OCI-LY1 (cell line): ENCODE data around the gene KIAA1614.

Experiments
- H2AFZ ChIP-seq: fragments of 200-600 bp; sonication (generic), shearing (Covaris generic); 2 replicates; pipeline ENCODE4 v1.6.0; 2014; ENCODE audit warnings: antibody characterized with exemption, mild to moderate bottlenecking, low read length
- H3F3A ChIP-seq: fragments of 200-600 bp; sonication (generic), shearing (Covaris generic); 2 replicates; pipeline ENCODE4 v1.6.0; 2014; ENCODE audit warnings: mild to moderate bottlenecking, antibody characterized with exemption, low read length, moderate library complexity; ENCODE audit not compliant: insufficient read depth
- H3K27ac ChIP-seq: fragments of 200-600 bp; sonication (generic); 2 replicates; pipeline ENCODE4 v1.5.1; 2014; ENCODE audit warnings: low read length, mixed run types, mild to moderate bottlenecking, low read depth; ENCODE audit not compliant: poor library complexity, severe bottlenecking
- H3K27me3 ChIP-seq: fragments of 200-600 bp; sonication (generic); 2 replicates; pipeline ENCODE4 v1.6.0; 2014; ENCODE audit warnings: antibody characterized with exemption, mild to moderate bottlenecking, low read length, moderate library complexity; ENCODE audit not compliant: insufficient read depth
- H3K36me3 ChIP-seq: fragments of 200-600 bp; sonication (generic); 2 replicates; pipeline ENCODE4 v1.6.1; 2014; ENCODE audit warnings: mild to moderate bottlenecking, antibody characterized with exemption, low read length, moderate library complexity, mixed read lengths; ENCODE audit not compliant: insufficient read depth
- H3K4me1 ChIP-seq: fragments of 200-600 bp; sonication (generic); 2 replicates; pipeline ENCODE4 v1.5.1; 2014; ENCODE audit warnings: mild to moderate bottlenecking, low read length, moderate library complexity; ENCODE audit not compliant: insufficient read depth, severe bottlenecking
- H3K4me2 ChIP-seq: fragments of 200-600 bp; sonication (generic), shearing (Covaris generic); 2 replicates; pipeline ENCODE4 v1.6.1; 2014; ENCODE audit warnings: low read length
- H3K4me3 ChIP-seq: fragments of 200-600 bp; sonication (generic); 2 replicates; pipeline ENCODE4 v1.5.1; 2014; ENCODE audit warnings: low read length, low read depth, mild to moderate bottlenecking, mixed read lengths; ENCODE audit not compliant: poor library complexity, severe bottlenecking
- H3K79me2 ChIP-seq: fragments of 200-600 bp; shearing (Covaris generic); 2 replicates; pipeline ENCODE4 v1.6.1; 2016; ENCODE audit warnings: mixed run types, low read length, mixed read lengths; ENCODE audit not compliant: insufficient read depth
- H3K9ac ChIP-seq: fragments of 200-600 bp; sonication (generic), shearing (Covaris generic); 2 replicates; pipeline ENCODE4 v1.6.1; 2014; ENCODE audit warnings: mild to moderate bottlenecking, low read length, mixed read lengths
- H3K9me2 ChIP-seq: fragments of 200-600 bp; sonication (generic), shearing (Covaris generic); 2 replicates; pipeline ENCODE4 v1.6.1; 2014; ENCODE audit warnings: low read depth, mild to moderate bottlenecking, low read length, mixed read lengths
- H3K9me3 ChIP-seq: fragments of 200-600 bp; shearing (Covaris generic); 2 replicates; pipeline ENCODE4 v1.6.1; 2014; ENCODE audit warnings: low read length, mixed read lengths
- H4K20me1 ChIP-seq: fragments of 200-600 bp; sonication (generic), shearing (Covaris generic); 2 replicates; pipeline ENCODE4 v1.6.0; 2016; ENCODE audit warnings: mild to moderate bottlenecking, low read length; ENCODE audit not compliant: insufficient read depth
- CTCF ChIP-seq: fragments of 200-600 bp; sonication (generic), shearing (Covaris generic); IDR thresholded peaks from 2 replicates; pipeline ENCODE4 v1.5.1; 2017; ENCODE audit warnings: mild to moderate bottlenecking, antibody characterized with exemption, low read length, moderate library complexity, mixed read lengths
- EZH2 ChIP-seq: fragments of 200-600 bp; sonication (generic), shearing (Covaris generic); IDR thresholded peaks from 2 replicates; pipeline ENCODE4 v1.8.0; 2017; ENCODE audit warnings: borderline replicate concordance, mixed run types, mild to moderate bottlenecking, antibody characterized with exemption, low read length, moderate library complexity, mixed read lengths

KIAA1614 gene

GRCh38 chr1:180946056-180946455 is 33.4 kb downstream of the KIAA1614 start:
- Histone ChIP-seq H3K36me3 (peaks cover 3% of the 10 kb centered on the region; the same call in 1 of the 2 replicates), H3K4me2 (no peak overlapping the region), H4K20me1 (no peaks in the 10 kb centered on the region), H3K9me2 (no peaks in the 10 kb centered on the region), H3K9me3 (peaks cover 8% of the 10 kb centered on the region), H3K4me3 (no peak overlapping the region), H3K4me1 (no peaks in the 10 kb centered on the region), H3K9ac (no peak overlapping the region), H3K27me3 (no peaks in the 10 kb centered on the region), H3F3A (no peaks in the 10 kb centered on the region), H2AFZ (no peak overlapping the region), H3K27ac (no peak overlapping the region), H3K79me2 (no peaks in the 10 kb centered on the region)
- TF ChIP-seq EZH2 (no peak), CTCF (no peak)

DNA sequence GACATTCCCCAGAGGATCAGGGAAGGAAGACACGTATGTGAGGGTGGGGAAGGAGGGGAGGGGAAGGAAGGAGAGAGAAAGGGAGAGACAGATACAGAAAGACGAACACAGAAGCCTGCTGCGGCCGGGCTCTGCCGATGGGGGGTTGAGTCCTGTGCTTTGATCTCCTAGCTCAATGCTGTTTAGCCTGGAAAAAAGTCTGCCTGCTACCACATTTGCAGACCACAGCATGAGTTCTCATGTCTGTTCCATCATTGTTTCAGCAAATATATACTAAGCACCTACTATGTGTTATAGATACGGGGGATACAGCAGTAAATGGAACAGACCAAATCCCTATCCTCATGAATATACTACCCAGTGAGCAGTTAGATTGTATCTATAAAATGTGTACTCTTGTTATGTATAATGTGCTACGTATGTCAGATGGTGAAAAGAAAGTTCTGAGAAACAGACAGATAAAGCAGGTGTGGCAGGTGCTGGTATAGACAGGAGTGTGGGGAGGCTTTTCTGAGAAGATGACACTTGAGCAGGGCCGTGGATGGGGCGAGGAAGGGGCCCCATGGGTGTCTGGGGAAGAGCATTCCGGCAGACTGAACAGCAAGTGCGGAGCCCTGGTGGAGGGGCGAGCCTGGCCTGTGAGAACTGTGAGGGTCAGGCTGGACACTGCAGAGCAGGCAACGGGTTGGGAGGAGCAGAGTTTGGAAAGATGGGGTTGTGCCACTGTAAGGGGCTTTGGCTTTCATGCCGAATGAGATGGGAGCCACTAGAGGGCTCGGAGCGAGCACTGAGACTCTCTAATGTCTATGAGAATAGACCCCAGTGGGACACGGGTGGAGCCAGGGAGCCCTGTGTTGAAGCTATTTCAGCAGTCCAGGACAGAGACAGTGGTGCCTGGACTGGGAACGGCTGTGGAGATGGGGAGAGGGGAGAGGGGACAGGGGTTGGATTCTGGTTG is 34.1 kb downstream of the KIAA1614 start:
- H3K4me3 ChIP-seq, result no peak overlapping the region
- peaks cover 3% of the 10 kb centered on the region; the same call in 1 of the 2 replicates for H3K36me3 ChIP-seq
- H3K27me3 ChIP-seq, result no peaks in the 10 kb centered on the region
- H3K79me2 ChIP-seq, result no peaks in the 10 kb centered on the region
- H4K20me1 ChIP-seq, result no peaks in the 10 kb centered on the region
- H3K9me3 ChIP-seq, result peaks cover 8% of the 10 kb centered on the region
- H3K9ac ChIP-seq, result no peak overlapping the region
- H3K4me1 ChIP-seq, result no peaks in the 10 kb centered on the region
- H3F3A ChIP-seq, result no peaks in the 10 kb centered on the region
- no peak overlapping the region for H2AFZ ChIP-seq
- H3K4me2 ChIP-seq, result no peak overlapping the region
- TF ChIP-seq EZH2, result no peak
- no peak for TF ChIP-seq CTCF
- H3K27ac ChIP-seq, result no peak overlapping the region
- no peaks in the 10 kb centered on the region for H3K9me2 ChIP-seq

GRCh38 chr1:180947499-180947885 is 34.8 kb downstream of the KIAA1614 start:
- H3F3A ChIP-seq, result no peaks in the 10 kb centered on the region
- no peak overlapping the region for H3K9ac ChIP-seq
- H3K9me2 ChIP-seq, result no peaks in the 10 kb centered on the region
- TF ChIP-seq CTCF, result no peak
- no peak for TF ChIP-seq EZH2
- H2AFZ ChIP-seq, result no peak overlapping the region
- H4K20me1 ChIP-seq, result no peaks in the 10 kb centered on the region
- no peaks in the 10 kb centered on the region for H3K4me1 ChIP-seq
- no peaks in the 10 kb centered on the region for H3K27me3 ChIP-seq
- H3K27ac ChIP-seq, result no peak overlapping the region
- no peak overlapping the region for H3K4me2 ChIP-seq
- H3K4me3 ChIP-seq, result no peak overlapping the region
- no peaks in the 10 kb centered on the region for H3K79me2 ChIP-seq
- peaks cover 8% of the 10 kb centered on the region for H3K9me3 ChIP-seq
- H3K36me3 ChIP-seq, result peaks cover 3% of the 10 kb centered on the region; the same call in 1 of the 2 replicates
